Nephron (organoid): ENCODE results near the gene KLK15.

Experiments
- H3K27ac Mint-ChIP-seq, 3 experiments: 2 replicates each; pipeline ENCODE4 v1.8.0; 2020; ENCODE audit warnings: mixed read lengths in 3 of 3, mild to moderate bottlenecking in 2 of 3, moderate library complexity in 1 of 3
- H3K27me3 Mint-ChIP-seq: 2 replicates; pipeline ENCODE4 v1.8.0; 2021; ENCODE audit warnings: low read depth, mild to moderate bottlenecking, moderate library complexity, mixed read lengths
- H3K36me3 Mint-ChIP-seq: 2 replicates; pipeline ENCODE4 v1.8.0; 2020; ENCODE audit warnings: low read depth, mixed read lengths
- H3K4me1 Mint-ChIP-seq: 2 replicates; pipeline ENCODE4 v1.8.0; 2020; ENCODE audit warnings: mixed read lengths
- H3K4me3 Mint-ChIP-seq, 3 experiments: 2 replicates each; pipeline ENCODE4 v1.8.0; 2020; ENCODE audit warnings: mild to moderate bottlenecking in 3 of 3, mixed read lengths in 3 of 3, moderate library complexity in 2 of 3
- H3K9me3 Mint-ChIP-seq: 2 replicates; pipeline ENCODE4 v1.8.0; 2020; ENCODE audit warnings: mixed read lengths
- CTCF ChIP-seq, 3 experiments: fragments of 200-600 bp; sonication (generic); IDR thresholded peaks; one replicate each; pipeline ENCODE4 v1.5.0; 2021; ENCODE audit warnings: antibody characterized with exemption in 3 of 3; ENCODE audit not compliant: unreplicated experiment in 3 of 3

Gene KLK15

GRCh38 chr19:50861496-50862286, 28.3 kb upstream of the KLK15 start:
- Mint-ChIP-seq H3K27ac (no peak overlapping the region), H3K36me3 (no peaks in the 10 kb centered on the region), H3K4me1 (peaks cover 5% of the 10 kb centered on the region), H3K4me3 (no peak overlapping the region), H3K27me3 (peaks cover 65% of the 10 kb centered on the region), H3K9me3 (no peaks in the 10 kb centered on the region)
- TF ChIP-seq CTCF (IDR thresholded peaks at IDR 0.05; ENCODE audit: unreplicated experiment in 3 of 3), result no peak

GRCh38 chr19:50861010-50861409, 27.6 kb upstream of the KLK15 start:
- no peaks in the 10 kb centered on the region for H3K9me3 Mint-ChIP-seq
- no peak for TF ChIP-seq CTCF (IDR thresholded peaks at IDR 0.05; ENCODE audit: unreplicated experiment in 3 of 3)
- H3K27ac Mint-ChIP-seq, result no peak overlapping the region
- H3K36me3 Mint-ChIP-seq, result no peaks in the 10 kb centered on the region
- H3K27me3 Mint-ChIP-seq, result peaks cover 66% of the 10 kb centered on the region
- H3K4me3 Mint-ChIP-seq, result no peak overlapping the region
- H3K4me1 Mint-ChIP-seq, result peaks cover 5% of the 10 kb centered on the region

- H3K27ac Mint-ChIP-seq, result no peak overlapping the region
- no peak overlapping the region for H3K4me3 Mint-ChIP-seq
- H3K4me1 Mint-ChIP-seq, result peaks cover 5% of the 10 kb centered on the region
- TF ChIP-seq CTCF (IDR thresholded peaks at IDR 0.05; ENCODE audit: unreplicated experiment in 3 of 3), result no peak
- no peaks in the 10 kb centered on the region for H3K9me3 Mint-ChIP-seq
- H3K27me3 Mint-ChIP-seq, result peaks cover 67% of the 10 kb centered on the region
- no peaks in the 10 kb centered on the region for H3K36me3 Mint-ChIP-seq
Observed at GRCh38 chr19:50859849-50860248, 26.5 kb upstream of the KLK15 start.

DNA sequence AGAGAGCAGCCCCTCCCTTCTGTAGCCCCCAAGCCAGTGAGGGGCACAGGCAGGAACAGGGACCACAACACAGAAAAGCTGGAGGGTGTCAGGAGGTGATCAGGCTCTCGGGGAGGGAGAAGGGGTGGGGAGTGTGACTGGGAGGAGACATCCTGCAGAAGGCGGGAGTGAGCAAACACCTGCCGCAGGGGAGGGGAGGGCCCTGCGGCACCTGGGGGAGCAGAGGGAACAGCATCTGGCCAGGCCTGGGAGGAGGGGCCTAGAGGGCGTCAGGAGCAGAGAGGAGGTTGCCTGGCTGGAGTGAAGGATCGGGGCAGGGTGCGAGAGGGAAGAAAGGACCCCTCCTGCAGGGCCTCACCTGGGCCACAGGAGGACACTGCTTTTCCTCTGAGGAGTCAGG, 25.5 kb upstream of the KLK15 start:
- Mint-ChIP-seq H3K4me3 (no peak overlapping the region), H3K27me3 (peaks cover 67% of the 10 kb centered on the region), H3K36me3 (no peaks in the 10 kb centered on the region), H3K4me1 (peaks cover 5% of the 10 kb centered on the region), H3K27ac (no peak overlapping the region), H3K9me3 (no peaks in the 10 kb centered on the region)
- TF ChIP-seq CTCF (IDR thresholded peaks at IDR 0.05; ENCODE audit: unreplicated experiment in 3 of 3), result no peak

- no peak for TF ChIP-seq CTCF (IDR thresholded peaks at IDR 0.05; ENCODE audit: unreplicated experiment in 3 of 3)
- Mint-ChIP-seq H3K36me3 (no peaks in the 10 kb centered on the region), H3K4me1 (peaks cover 5% of the 10 kb centered on the region), H3K27ac (no peak overlapping the region), H3K4me3 (no peak overlapping the region), H3K27me3 (peaks cover 66% of the 10 kb centered on the region), H3K9me3 (no peaks in the 10 kb centered on the region)
Observed at GRCh38 chr19:50857366-50857765, 24.0 kb upstream of the KLK15 start.
